Esophagus muscularis mucosa (tissue), 4 donors: ENCODE results near the gene GATAD2B. TPM values are rescaled to one million over a fixed set of nuclear protein-coding genes. Genes with fewer than 3 reads are reported as not detected.

Experiments
- DNase-seq: peaks from one replicate; pipeline ENCODE4 v3.0.0-alpha.2; 2017; ENCODE audit errors: extremely low spot score
- H3K27ac ChIP-seq, 4 donors: fragments of 200-600 bp; sonication (generic); replicated peaks in 1 of 4; 1 replicate in 3 of 4; 2 replicates in 1 of 4; pipeline ENCODE4 v1.5.1; 2016 to 2019; ENCODE audit warnings: mild to moderate bottlenecking in 1 of 4
- H3K27me3 ChIP-seq, 4 donors: fragments of 200-600 bp; sonication (generic); one replicate each; pipeline versions ENCODE4 v1.5.1 to v1.6.0; 2016 to 2019
- H3K36me3 ChIP-seq, 4 donors: fragments of 200-600 bp; sonication (generic); one replicate each; pipeline ENCODE4 v1.5.1; 2016 to 2019
- H3K4me1 ChIP-seq, 4 donors: fragments of 200-600 bp; sonication (generic); one replicate each; pipeline ENCODE4 v1.5.1; 2016 to 2019
- H3K4me3 ChIP-seq, 4 donors: fragments of 200-600 bp; sonication (generic); 1 replicate in 2 of 4; 2 replicates in 2 of 4; pipeline ENCODE4 v1.5.1; 2016 to 2019; ENCODE audit warnings: mild to moderate bottlenecking in 4 of 4, moderate library complexity in 1 of 4
- H3K9me3 ChIP-seq, 4 donors: fragments of 200-600 bp; sonication (generic); 1 replicate in 3 of 4; 2 replicates in 1 of 4; pipeline ENCODE4 v1.5.1; 2016 to 2019
- EP300 ChIP-seq: sonication (generic); formaldehyde crosslinking; IDR thresholded peaks from one replicate; pipeline ENCODE4 v1.6.1; 2017; ENCODE audit warnings: antibody characterized with exemption
- POLR2A ChIP-seq: fragments of 450-650 bp; IDR thresholded peaks from one replicate; pipeline ENCODE4 v1.6.1; 2017; ENCODE audit warnings: antibody characterized with exemption, moderate library complexity, mild to moderate bottlenecking, low read depth
- POLR2AphosphoS5 ChIP-seq, 2 donors: sonication (generic); formaldehyde crosslinking; IDR thresholded peaks; one replicate each; pipeline ENCODE4 v1.6.1; 2017; ENCODE audit warnings: antibody characterized with exemption in 2 of 2
- WGBS: methylation state at CpG from one replicate; pipeline ENCODE4 v1.1.5; 2018; 5-methylcytosine and 5-hydroxymethylcytosine counted together
- intact Hi-C: fragments of 100-400 bp; cut with DNase I; formaldehyde crosslinking; loops from one replicate; pipeline ENCODE4 v1.15.1; 2023
- total RNA-seq, 4 donors: library from RNA; depleted of rRNA; stranded (reverse); fragments of >200 nt; gene quantifications; one replicate each; pipeline versions ENCODE4 v1.1.0 to v1.2.1, GENCODE V29; 2016
- TF ChIP-seq, protein P1 (sequence below), 3 experiments: fragments of 200-600 bp in 2 of 3; fragments of 450-650 bp in 1 of 3; sonication (generic) in 2 of 3; IDR thresholded peaks; one replicate each; pipeline ENCODE4 v1.5.1; 2017 to 2019; ENCODE audit warnings: antibody characterized with exemption in 3 of 3, mild to moderate bottlenecking in 2 of 3, moderate library complexity in 1 of 3

GATAD2B gene
- total RNA-seq, 4 donors from 2014 or later, result 21.9 to 30.5 (median 26.4) TPM

- H3K4me3 ChIP-seq, result no peak overlapping the region
- no peaks in the 10 kb centered on the region for H3K27me3 ChIP-seq
- 69% methylated on average over 2 of the region's 2 CpGs for WGBS
- no peaks in the 10 kb centered on the region for H3K9me3 ChIP-seq
- H3K27ac ChIP-seq, result no peak overlapping the region
- intact Hi-C loops, result loop anchor here (5.0 kb wide), 1 partner anchor 44 kb away; no protein-coding TSS in a partner anchor
- TF ChIP-seq POLR2AphosphoS5 (IDR thresholded peaks at IDR 0.05) (no peak), EP300 (no peak), POLR2A (no peak)
- TF ChIP-seq, protein P1, sequence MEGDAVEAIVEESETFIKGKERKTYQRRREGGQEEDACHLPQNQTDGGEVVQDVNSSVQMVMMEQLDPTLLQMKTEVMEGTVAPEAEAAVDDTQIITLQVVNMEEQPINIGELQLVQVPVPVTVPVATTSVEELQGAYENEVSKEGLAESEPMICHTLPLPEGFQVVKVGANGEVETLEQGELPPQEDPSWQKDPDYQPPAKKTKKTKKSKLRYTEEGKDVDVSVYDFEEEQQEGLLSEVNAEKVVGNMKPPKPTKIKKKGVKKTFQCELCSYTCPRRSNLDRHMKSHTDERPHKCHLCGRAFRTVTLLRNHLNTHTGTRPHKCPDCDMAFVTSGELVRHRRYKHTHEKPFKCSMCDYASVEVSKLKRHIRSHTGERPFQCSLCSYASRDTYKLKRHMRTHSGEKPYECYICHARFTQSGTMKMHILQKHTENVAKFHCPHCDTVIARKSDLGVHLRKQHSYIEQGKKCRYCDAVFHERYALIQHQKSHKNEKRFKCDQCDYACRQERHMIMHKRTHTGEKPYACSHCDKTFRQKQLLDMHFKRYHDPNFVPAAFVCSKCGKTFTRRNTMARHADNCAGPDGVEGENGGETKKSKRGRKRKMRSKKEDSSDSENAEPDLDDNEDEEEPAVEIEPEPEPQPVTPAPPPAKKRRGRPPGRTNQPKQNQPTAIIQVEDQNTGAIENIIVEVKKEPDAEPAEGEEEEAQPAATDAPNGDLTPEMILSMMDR (IDR thresholded peaks at IDR 0.05), result no peak
- H3K4me1 ChIP-seq, result peaks cover 0 to 28% (median 20%) of the 10 kb centered on the region in 4 donors
- DNase-seq, result no peak
- H3K36me3 ChIP-seq, result no peaks in the 10 kb centered on the region
Observed at GRCh38 chr1:153872934-153873333, 49.8 kb downstream of the GATAD2B start.

DNA sequence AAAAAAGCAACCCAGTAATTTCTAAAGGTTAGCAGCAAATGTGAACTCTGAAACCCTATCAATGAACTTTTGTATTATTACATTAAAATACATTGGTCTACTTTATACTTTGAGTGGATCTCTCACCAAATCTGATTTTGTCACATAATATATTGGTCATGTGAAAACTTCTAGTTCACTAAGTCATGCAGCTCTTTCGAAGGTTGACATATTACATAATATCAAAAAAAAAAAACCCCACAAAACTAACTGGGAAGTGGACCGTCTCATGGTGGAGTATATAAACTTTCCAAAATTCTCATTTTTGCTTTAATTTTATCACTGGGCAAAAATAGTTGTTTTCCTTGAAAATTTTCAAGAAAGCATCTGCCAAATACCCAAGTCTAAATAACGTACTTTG is 50.4 kb downstream of the GATAD2B start:
- peaks cover 0 to 28% (median 20%) of the 10 kb centered on the region in 4 donors for H3K4me1 ChIP-seq
- no peak for DNase-seq
- WGBS, result 56% methylated on average over 3 of the region's 3 CpGs
- H3K4me3 ChIP-seq, result no peak overlapping the region
- no peak overlapping the region for H3K27ac ChIP-seq
- H3K27me3 ChIP-seq, result no peaks in the 10 kb centered on the region
- intact Hi-C loops, result loop anchor here (5.0 kb wide), 1 partner anchor 45 kb away; no protein-coding TSS in a partner anchor
- TF ChIP-seq POLR2AphosphoS5 (IDR thresholded peaks at IDR 0.05) (no peak), EP300 (no peak), POLR2A (no peak)
- TF ChIP-seq, protein P1 (IDR thresholded peaks at IDR 0.05), result no peak
- no peaks in the 10 kb centered on the region for H3K36me3 ChIP-seq
- H3K9me3 ChIP-seq, result no peaks in the 10 kb centered on the region

DNA sequence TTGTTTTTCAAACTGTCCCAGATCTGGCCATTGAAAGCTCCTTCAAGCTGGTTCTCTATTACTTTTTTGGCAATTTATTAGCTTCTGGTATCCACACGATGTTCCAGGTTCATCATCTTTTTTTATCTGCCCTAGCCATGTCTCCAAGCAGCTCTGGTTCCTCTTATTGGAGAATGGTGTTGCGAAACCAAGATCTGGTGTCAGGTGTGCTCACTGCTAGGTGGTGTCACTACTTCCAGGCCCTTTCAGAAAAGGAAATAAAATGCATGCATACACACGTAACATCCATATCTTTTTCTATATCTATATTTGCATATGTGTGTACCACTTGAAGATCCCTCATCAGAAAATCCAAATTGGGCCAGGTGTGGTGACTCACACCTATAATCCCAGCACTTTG is 53.3 kb downstream of the GATAD2B start:
- no peak overlapping the region for H3K4me3 ChIP-seq
- H3K27ac ChIP-seq, result no peak overlapping the region
- no peaks in the 10 kb centered on the region for H3K27me3 ChIP-seq
- WGBS, result 83% methylated on average over 3 of the region's 3 CpGs
- no peaks in the 10 kb centered on the region for H3K36me3 ChIP-seq
- H3K4me1 ChIP-seq, result peaks cover 0 to 37% (median 30%) of the 10 kb centered on the region in 4 donors
- H3K9me3 ChIP-seq, result no peaks in the 10 kb centered on the region
- no peak for DNase-seq
- TF ChIP-seq, protein P1 (IDR thresholded peaks at IDR 0.05), result no peak
- TF ChIP-seq POLR2A (no peak), EP300 (no peak), POLR2AphosphoS5 (IDR thresholded peaks at IDR 0.05) (no peak)
- intact Hi-C loops, result no loop called here

GRCh38 chr1:153866045-153866850 is 56.5 kb downstream of the GATAD2B start:
- TF ChIP-seq, protein P1 (IDR thresholded peaks at IDR 0.05), result no peak
- TF ChIP-seq EP300 (no peak), POLR2AphosphoS5 (IDR thresholded peaks at IDR 0.05) (no peak), POLR2A (no peak)
- Histone ChIP-seq H3K4me3 (no peak overlapping the region), H3K9me3 (no peaks in the 10 kb centered on the region), H3K36me3 (no peaks in the 10 kb centered on the region), H3K4me1 (peaks cover 0 to 23% (median 16%) of the 10 kb centered on the region in 4 donors), H3K27ac (no peak overlapping the region), H3K27me3 (no peaks in the 10 kb centered on the region)
- intact Hi-C loops, result no loop called here
- WGBS, result 63% methylated on average over 6 of the region's 6 CpGs
- no peak for DNase-seq
